ENCODE results near the gene VSTM1.

GRCh38 chr19:54074851-54075250 lies 11.2 kb upstream of the VSTM1 start:
- TF ChIP-seq POLR2A (IDR thresholded peaks at IDR 0.05) (no peak), POLR2AphosphoS5 (IDR thresholded peaks at IDR 0.05) (no peak), EP300 (IDR thresholded peaks at IDR 0.05) (no peak)
- TF ChIP-seq, protein P1, sequence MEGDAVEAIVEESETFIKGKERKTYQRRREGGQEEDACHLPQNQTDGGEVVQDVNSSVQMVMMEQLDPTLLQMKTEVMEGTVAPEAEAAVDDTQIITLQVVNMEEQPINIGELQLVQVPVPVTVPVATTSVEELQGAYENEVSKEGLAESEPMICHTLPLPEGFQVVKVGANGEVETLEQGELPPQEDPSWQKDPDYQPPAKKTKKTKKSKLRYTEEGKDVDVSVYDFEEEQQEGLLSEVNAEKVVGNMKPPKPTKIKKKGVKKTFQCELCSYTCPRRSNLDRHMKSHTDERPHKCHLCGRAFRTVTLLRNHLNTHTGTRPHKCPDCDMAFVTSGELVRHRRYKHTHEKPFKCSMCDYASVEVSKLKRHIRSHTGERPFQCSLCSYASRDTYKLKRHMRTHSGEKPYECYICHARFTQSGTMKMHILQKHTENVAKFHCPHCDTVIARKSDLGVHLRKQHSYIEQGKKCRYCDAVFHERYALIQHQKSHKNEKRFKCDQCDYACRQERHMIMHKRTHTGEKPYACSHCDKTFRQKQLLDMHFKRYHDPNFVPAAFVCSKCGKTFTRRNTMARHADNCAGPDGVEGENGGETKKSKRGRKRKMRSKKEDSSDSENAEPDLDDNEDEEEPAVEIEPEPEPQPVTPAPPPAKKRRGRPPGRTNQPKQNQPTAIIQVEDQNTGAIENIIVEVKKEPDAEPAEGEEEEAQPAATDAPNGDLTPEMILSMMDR (IDR thresholded peaks at IDR 0.05) = no peak

Data from upper lobe of left lung (tissue), 4 donors.